NCI-H146 treated with DMSO at 0.1 percent for 48 hours (cell line): ENCODE measurements around the gene PCK1.

Source experiments
- DNase-seq: peaks from one replicate; lab custom pipeline; 2025; ENCODE audit not compliant: unreplicated experiment; lab: John Stamatoyannopoulos, UW

Gene PCK1

DNA sequence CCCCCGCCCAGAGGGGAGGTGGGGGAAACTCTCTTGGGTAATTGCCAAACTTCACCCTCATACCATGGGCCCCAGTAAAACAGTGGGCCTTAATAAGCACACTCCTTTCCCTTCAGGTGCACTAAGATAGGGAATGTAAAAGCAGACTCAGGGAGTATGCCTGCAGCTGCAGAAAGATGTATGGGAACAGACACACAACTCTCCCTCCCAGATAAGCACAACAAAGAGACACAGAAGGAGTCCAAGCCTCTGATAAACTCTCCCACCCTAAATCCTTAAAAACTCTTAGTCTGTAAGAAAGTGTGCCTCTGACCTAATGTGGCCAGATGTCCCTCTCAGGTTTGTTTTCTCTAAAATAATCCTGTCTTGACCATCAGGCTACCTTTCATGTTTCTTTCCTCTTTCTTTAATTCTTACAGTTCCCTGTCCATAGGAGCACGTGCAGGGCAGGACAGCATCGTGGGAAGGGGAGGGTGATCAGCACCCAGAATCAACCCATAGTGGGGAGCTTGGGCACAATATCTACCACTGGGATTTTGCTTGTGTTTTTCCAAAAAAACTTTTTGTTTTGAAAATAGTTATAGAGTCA lies 24.7 kb upstream of the PCK1 start:
- DNase-seq = no peak

- no peak for DNase-seq
Observed at GRCh38 chr20:57536771-57537724, 23.9 kb upstream of the PCK1 start.

DNA sequence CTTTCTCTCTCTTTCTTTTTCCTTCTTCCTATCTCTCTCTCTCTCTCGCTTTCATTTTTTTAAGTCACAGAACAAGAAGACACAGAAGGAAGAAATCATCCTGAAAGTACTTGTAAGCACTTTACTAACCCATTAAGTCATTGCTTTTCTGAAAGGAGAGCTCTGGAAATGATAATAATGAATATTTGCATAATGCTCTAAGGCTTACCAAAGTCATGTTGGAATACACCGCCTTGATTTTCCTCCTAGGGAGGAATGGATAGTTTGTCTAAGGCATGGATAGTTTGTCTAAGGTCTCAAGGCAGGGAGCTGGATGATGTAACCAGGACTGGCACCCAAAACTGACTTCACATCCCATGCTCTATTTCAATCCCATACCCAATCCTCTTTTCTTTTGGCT lies 23.1 kb upstream of the PCK1 start:
- DNase-seq = no peak

DNA sequence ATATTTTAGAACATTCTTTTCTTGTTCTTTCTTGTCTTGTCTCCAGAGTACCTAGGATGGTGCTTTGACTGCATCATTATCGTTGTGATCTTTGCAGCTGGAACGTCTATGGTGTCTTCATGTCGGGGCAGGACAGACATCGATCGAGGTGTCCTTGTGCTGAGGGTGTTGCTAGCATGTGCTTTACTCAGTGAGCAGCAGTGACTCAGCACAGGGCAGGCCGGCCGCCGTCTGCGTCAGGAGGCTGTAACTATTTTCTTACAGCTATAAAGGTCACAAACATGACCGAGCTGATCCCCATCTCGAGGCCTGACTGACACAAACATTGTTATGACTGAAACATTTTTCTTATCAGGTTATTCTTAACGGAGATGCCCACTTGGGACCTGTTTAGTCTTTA lies 21.0 kb upstream of the PCK1 start:
- no peak for DNase-seq

GRCh38 chr20:57540890-57541580 lies 19.9 kb upstream of the PCK1 start:
- DNase-seq = no peak

DNA sequence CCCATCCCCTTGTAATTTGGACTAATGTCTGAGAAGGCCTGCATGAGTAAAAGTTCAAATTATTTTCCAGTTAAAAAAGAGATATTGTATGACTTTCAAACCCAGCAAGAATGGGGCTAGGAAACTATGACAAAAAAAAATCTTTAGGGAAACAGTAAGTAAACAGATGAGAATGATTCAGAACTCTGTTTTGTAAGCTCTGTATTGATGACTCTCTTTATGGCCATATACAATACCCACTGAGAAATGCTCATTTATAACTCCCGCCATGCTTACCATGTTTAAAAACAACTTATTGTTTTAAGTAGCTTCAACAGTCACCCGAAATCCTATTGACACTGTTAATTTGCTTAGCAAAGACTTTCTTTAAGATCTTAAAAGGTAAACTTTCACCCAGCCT lies 17.2 kb upstream of the PCK1 start:
- DNase-seq = no peak

DNA sequence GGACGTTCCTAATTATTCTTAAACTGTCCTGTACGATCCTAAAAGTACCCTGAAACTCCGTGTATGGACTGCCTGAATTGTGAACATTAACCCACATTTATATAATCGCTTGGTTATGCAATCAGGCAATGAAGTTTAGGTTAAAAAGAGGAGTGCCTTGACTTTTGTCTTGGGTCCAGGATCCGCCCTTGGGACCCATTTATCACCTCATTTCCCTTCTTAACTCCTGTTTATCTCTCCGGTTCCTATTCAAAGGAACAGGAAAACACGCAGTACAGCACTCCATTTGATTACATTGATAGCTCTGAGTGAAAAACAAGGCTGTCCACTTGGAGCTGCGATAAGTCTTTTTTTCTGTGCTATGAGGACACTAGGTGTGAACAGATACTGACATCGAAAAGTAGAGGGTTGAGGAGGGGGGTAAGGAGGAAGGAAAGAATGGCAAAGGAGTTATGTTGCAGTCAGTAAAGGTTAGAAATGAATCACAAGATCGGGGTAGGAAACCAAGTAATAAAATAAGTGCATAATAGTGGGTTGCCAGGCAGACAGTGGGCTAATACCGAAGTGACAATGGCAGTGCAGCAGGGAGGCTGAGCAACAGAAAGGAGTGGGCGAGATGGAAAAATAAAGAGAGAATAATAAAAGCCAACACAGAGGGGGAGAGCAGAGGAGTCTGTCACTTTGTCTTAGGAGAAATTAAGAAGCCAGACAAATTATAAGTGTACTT lies 15.9 kb upstream of the PCK1 start:
- no peak for DNase-seq

- DNase-seq = no peak
Observed at GRCh38 chr20:57545927-57546662, 14.8 kb upstream of the PCK1 start.

GRCh38 chr20:57546956-57547649 lies 13.8 kb upstream of the PCK1 start:
- no peak for DNase-seq

DNA sequence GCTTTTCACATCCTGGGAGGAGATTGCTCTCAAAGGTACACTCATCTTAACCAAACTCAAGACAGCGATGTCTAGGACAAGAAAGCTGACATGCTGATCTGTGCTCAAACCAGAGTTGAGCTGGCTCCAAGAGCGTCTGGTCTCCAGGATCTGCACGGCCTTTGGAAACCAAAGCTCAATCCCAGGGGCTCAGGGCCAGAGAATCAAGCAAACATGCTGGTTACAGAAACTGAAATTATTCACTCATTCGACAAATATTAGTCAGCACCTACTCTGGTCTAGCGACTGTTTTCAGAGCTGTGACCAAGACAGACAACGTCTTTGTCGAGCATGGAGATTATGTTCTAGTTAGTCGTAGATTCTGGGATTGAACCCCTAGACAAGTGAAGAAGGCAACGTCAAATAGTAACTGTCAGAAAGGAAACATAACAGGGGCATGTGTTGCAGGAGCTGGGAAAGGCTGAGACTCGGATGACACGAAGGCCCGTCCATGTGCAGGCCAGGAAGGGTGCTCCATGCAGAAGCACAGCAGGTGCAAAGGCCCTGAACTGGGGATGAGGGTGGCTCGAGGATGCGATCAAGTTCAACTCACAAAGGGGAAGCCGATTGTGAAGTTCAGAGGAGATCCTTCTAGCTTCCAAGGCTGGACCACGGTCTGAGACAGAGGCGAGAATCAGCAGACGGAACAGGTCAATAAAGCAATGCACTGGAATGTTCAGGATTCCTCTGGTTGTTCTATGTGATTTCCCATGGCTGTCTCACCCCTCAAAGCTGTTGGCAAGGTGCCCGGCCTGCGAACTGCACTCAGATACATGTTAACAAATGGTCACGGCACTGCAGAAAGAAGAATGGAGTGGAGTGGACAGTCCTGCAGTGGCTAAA lies 12.5 kb upstream of the PCK1 start:
- no peak for DNase-seq

- no peak for DNase-seq
Observed at GRCh38 chr20:57552471-57552870, 8.4 kb upstream of the PCK1 start.

DNA sequence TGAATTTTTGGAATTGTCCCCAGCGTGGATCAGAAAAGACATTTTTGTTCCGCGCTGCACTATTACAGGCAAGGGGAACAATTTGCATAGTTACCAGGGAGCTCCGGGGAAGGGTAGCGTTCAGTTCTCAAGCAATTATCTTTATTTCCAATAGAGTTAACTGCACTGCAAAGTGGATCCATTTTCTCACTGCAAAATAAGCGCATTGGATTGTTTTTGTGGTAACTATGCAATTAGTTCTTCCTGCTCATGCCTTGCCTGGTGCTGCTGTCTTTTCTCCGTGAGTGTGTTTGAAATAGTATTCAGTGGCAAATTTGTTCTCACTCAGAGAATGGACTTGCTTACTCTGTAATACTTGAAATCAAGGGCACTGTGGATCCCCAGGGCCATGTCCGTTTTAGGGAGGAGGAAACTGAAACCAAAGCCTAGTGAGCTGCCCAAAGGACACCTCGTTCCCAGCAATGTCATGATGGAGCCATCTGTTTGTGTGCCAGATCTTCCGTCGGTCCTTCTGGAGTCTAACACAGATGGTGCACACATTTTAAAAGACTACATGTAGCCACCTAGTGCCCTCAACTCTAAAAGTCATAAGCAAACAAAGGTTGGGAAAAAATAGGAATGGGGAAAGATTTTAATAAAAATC lies 7.4 kb upstream of the PCK1 start:
- peak; percentile 26 for DNase-seq

DNA sequence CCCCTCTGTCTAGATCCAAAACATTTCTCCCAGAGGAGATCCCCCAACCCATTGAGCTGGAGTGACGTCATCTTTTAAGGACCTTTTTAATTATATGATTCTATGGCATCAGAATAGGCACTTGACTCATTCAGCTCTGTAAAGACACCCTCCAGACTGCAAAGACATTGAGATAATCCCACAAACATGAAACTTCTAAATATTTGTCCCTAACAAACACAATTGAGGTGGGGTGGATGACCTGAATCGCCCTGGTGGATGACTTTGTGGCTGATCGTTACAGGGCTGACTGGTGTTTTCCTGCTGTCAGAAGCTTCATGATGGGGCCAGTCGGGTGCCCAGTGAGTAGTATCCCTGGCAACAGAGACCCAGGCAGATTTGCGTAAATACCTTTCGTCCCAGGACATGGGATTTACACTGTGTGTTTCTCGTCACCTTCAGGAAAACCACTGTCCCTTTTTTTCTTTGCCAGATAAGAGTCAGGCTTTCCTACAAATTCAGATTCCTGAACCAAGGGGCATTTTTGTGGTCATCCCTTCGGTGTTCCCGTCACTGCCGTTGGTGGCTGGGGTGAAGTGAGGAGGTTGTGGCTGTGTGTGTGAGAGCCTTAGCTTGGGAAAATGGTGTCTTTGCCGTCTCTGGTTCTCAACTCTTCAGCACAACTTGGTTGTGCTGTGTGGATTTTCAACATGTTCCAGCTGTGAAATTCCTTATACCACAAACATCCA lies 5.3 kb upstream of the PCK1 start:
- DNase-seq = no peak

GRCh38 chr20:57556980-57557274 lies 4.0 kb upstream of the PCK1 start:
- DNase-seq = no peak

DNA sequence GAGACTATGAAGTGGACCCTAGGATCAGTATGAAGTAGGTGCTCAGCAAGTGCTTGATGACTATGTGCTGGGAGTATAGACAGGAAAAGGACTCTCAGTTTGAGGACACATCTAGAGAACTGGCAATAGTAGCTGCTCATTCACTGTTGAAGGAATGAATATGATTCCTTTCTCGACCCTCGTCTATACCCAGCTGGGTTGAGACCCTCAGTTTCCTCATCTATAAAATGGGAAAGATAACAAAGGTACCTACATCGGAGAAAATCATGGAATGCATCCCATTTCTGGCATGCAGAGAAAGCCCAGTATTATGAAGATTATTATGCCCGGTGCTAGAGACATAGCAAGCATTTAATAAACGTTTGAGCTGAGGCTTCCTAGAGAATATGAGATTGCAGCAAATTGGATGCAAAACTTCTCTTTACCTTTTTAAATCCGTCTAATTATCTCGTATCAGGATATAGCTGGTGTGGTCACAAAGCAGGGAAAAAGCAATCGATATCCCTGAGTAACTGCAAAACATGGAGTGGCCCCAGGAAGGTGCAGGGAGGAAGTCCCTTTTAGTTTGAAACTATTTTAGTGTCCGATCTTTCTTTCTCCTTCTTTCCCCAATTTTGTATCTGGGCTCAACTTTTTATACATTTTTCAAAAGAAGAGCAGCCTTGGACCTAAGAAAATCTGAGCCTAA lies 2.8 kb upstream of the PCK1 start:
- no peak for DNase-seq

DNA sequence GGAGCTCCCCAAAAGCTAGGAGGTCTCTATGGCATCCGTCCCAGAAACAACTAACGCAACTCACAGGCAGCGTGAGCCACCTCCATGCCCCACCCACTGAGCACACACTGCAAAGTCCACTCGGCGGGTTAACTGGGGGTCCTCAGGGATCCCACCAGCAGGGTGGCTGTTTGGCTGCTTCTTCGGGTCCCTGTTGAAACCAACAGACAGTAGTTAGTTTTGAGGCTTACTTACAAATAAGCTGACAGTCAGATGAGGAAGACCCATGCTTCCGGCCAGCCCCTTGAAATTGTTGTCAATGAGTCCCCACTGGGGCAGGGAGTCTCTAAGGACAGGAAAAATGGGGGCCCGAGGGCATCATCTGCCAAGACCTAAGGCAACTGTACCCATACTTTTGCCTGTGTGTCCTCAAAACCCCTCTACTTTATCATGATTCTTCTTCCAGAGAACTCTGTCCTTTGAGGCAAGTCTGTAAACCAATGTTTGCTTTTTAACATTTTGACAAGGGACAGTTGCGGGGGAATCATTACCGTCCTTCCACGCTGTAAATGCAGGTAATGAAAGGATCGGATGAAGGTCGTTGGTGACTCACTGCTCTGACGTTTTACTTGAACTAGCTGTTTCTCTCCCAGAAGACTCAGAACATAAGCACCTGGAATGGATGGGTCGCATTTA lies 2.2 kb upstream of the PCK1 start:
- DNase-seq = no peak

- no peak for DNase-seq
Observed at GRCh38 chr20:57559289-57559634, 1.6 kb upstream of the PCK1 start.
